GM18499 (cell line): ENCODE results near the gene ITPR1.

Experiments
- ATAC-seq: cut with Tn5 transposase; IDR thresholded peaks from one replicate; pipeline ENCODE4 v1.9.1; 2021; ENCODE audit warnings: moderate number of reproducible peaks; ENCODE audit not compliant: insufficient read depth, unreplicated experiment

Gene ITPR1

DNA sequence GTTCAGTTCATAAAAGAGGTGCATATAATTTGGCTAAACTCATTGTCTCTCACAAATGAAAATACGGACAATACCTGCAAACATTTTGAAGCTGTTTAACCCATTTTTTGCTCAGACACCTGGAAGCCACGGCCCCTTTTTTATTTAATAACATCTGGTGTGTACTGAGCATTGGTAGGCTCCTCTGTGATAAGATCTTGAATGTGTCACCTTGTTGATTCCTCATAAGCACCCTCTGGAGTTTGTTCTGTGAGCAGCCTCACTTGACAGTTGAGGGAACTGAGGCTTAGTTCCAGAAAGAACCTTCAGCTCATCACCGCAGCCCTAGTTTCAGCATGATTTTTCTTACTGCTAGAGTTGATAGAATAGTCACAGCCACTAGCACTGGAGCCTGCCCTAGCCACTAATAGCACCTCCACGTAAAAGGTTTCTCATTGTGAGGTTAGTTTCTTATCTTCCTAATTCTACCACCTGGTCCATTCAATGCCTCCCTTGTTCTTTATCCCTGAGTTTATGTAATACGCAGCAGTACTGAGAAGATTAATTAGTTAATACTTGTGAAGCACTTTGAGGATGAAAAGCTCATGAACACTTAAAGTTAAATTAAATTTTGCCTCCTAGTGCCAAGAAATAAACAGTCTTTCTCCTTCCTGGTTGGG, 71.9 kb downstream of the ITPR1 start:
- ATAC-seq: no peak

DNA sequence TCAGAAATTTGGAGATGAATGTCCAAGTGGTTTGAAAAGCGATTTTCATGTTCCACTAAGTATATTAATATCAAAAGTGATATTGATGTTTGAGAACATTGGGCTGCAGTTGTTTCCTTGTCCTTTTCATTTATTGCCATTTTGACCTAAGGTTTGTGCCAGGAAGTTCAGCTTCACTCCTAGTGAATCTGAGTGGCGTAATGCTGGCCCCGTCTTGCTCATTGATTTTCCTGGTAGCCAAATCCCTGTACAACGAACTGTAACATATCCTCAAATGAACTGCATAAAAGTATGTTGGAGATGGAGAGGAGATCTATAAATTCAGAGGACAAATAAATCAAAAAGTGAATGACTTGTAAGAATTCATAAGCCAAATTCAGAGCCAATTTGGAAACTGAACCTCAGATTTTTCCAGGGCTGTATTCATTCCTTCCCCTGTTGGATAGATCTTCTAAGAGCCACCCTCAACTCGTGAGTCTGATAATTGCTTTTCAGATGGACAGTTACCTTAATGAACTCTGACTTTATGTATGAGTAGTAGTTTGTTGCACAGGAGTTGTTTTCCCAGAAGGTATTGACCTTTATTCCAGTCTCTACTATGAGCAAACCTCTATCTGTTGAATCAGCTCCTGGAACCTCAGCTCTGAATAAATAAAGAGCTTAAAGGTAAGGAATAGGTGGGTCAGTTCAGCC, 72.8 kb downstream of the ITPR1 start:
- no peak for ATAC-seq

DNA sequence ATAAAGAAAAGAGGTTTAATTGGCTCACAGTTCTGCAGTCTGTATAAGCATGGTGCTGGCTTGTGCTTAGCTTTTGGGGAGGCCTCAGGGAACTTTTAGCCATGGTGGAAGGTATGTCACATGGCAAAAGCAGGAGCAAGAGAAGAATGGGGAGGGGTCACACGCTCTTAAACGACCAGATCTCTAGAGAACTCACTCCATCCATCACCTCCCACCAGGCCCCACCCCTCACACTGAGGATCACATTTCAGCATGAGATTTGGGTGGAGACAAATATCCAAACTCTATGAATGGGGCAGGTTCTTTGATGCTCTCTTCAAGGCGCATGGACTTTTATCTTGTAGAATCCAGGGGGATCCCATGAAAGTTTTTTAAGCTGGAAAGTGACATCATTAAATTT, 75.7 kb downstream of the ITPR1 start:
- ATAC-seq: no peak

DNA sequence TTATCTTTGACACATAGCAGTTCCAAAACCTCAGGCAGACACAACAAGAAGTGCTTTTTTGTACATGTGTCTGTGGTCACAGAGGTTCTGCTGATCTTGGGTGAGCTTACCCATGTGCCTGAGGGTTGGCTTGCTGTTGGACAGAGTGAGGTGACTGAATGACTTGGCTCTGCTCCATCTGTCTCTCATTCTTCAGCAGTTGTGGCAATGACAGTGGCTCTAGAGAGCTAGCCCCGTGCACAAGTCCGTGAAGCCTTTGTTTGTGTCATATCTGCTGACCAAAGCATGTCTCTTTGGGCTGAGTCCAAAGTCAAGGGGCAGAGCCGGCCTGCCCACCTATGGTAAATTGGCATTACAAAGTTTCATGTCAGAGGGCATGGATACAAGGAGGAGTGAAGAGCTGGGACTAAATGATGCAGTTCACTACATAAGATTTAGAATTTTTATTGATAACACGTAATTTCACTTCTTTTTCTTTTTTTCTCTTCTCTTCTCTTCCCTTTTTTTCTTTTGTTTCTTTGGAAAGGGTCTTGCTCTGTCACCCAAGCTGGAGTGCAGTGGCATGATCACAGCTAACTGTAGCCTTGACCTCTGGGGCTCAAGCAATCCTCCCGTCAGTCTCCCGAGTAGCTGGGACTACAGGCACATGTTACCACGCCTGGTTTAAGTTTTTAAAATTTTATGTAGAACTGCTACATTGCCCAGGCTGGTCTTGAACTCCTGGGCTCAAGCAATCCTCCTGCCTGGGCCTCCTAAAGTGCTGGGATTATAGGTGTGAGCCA, 77.9 kb downstream of the ITPR1 start:
- no peak for ATAC-seq

GRCh38 chr3:4571690-4572334, 78.7 kb downstream of the ITPR1 start:
- ATAC-seq: no peak

- no peak for ATAC-seq
Measured at GRCh38 chr3:4573153-4573552, 80.0 kb downstream of the ITPR1 start.

- ATAC-seq: no peak
Measured at GRCh38 chr3:4574426-4574965, 81.3 kb downstream of the ITPR1 start.

DNA sequence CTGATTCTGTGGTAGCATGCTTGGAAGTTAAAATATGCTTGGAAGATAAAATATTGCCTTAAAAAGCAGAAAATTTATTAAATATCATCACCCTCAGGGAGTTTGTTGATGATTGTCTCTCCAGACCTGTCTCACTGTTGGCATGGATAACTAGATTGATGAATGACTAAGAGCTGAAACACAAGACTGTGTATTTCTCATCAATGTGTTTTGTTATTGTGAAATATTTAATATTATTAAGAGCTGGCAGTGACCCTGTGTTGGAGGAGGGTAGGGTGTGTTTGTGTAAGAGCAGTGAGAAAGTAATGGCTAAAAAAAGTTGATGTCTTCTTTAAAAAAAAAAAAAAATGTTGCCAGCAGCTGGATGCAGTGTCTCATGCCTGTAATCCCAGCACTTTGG, 82.2 kb downstream of the ITPR1 start:
- ATAC-seq: no peak

DNA sequence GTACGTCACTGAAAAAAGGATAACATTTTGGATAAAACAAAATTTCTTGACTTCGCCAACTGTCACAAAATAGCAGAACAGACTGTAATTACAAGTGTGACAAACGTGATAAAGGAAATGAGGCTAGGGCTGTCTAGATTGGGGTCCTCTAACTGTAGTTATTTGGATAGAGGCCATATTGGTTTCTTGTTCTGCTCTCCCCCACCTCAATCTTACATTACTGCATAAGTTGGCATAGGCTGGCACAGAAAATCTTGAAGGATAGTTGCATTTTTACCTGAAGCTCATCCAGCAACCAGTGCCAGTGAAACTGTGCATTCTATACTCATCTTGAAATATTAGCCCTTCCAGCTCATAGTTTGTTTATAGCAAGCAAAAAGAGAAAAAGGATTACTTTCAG, 84.6 kb downstream of the ITPR1 start:
- ATAC-seq: no peak

GRCh38 chr3:4580346-4581123, 87.4 kb downstream of the ITPR1 start:
- no peak for ATAC-seq

- no peak for ATAC-seq
Measured at GRCh38 chr3:4581124-4581424, 87.9 kb downstream of the ITPR1 start.

DNA sequence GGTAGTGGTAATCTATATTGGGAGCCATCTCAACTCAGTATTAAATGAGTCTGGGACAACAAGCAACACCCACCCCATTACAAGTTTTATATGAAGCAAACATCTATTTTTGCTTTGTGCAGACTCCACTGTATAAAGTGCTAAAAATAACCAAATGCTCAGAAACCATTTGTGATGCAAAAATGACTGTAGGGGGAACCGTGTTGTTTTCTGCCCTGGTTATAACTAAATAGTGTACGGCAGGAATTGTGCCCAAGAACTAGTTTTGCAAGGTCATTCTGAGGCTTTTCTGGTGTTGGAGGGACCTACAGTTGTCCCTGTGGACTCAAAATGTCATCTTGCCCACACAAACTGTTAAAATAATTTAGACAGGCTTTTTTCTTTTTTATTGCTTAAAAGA, 88.3 kb downstream of the ITPR1 start:
- no peak for ATAC-seq

DNA sequence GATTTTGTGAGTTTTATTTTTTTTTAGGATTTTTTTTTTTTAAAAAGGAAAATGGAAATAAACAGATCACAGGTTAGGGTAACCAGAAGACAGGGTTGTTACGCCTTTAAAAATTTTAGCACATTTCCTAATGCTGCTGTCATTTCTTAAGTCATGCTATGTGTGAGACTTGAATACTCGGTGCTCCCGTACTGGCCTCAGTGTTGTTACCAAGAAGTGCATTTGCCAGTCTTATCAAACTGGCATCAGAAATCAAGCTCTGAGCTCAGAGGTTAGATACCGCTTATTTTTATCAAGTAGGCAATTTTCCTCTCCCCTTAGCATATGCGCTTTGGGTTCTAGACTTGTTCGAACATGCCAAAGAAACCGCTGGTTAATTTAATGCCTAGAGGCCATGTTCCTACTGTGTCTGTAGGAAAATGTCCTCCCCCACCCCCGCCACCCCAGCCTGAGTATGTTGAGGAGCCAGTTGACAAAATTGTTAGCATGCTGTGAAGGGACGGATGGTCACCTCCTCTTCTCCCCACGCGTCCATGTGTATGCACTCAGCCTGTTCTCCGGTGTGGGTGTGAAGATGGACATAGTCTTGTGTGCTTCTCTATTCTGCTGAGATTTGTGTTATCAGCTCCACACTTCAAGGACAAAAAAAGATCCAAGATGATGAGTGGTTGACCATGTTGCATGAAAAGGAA, 88.9 kb downstream of the ITPR1 start:
- ATAC-seq: no peak

- ATAC-seq: no peak
Measured at GRCh38 chr3:4582624-4583023, 89.5 kb downstream of the ITPR1 start.

GRCh38 chr3:4583416-4583815, 90.3 kb downstream of the ITPR1 start:
- ATAC-seq: no peak

GRCh38 chr3:4584456-4585249, 91.5 kb downstream of the ITPR1 start:
- ATAC-seq: no peak

DNA sequence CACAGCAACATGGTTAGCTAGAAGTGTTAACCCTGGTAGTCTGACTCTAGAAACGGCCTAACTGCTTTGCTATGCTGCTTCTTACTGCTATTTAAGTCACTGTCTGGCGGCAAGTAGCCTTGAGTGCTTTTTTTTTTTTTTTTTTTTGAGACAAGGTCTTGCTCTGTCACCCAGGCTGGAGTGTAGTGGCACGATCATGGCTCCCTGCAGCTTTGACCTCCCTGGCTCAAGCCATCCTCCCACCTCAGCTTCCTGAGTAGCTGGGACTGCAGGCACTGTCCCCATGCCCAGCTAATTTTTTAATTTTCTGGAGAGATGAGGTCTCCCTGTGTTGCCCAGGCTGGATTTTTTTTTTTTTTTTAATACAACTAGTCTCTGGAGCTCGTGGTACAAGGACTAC, 93.2 kb downstream of the ITPR1 start:
- ATAC-seq: no peak

GRCh38 chr3:4587061-4587837, 94.1 kb downstream of the ITPR1 start:
- no peak for ATAC-seq
